ENCODE results near the gene ANKRD6.

ANKRD6 gene

GRCh38 chr6:89464295-89464694 is 31.3 kb downstream of the ANKRD6 start:
- H3K27ac ChIP-seq: no peak overlapping the region
- DNase-seq (ENCODE audit: low read depth, low spot score): no peak

GRCh38 chr6:89467437-89467836 is 34.5 kb downstream of the ANKRD6 start:
- H3K27ac ChIP-seq: no peak overlapping the region
- no peak for DNase-seq (ENCODE audit: low read depth, low spot score)

GRCh38 chr6:89468998-89469397 is 36.0 kb downstream of the ANKRD6 start:
- no peak overlapping the region for H3K27ac ChIP-seq
- no peak for DNase-seq (ENCODE audit: low read depth, low spot score)

GRCh38 chr6:89471287-89471867 is 38.4 kb downstream of the ANKRD6 start:
- no peak for DNase-seq (ENCODE audit: low read depth, low spot score)
- no peak overlapping the region for H3K27ac ChIP-seq

GRCh38 chr6:89475101-89475500 is 42.1 kb downstream of the ANKRD6 start:
- peak; percentile 2 for DNase-seq (ENCODE audit: low read depth, low spot score)
- no peak overlapping the region for H3K27ac ChIP-seq

- no peak for DNase-seq (ENCODE audit: low read depth, low spot score)
- H3K27ac ChIP-seq: no peak overlapping the region
Observed at GRCh38 chr6:89475634-89476033, 42.7 kb downstream of the ANKRD6 start.

GRCh38 chr6:89479897-89480296 is 46.9 kb downstream of the ANKRD6 start:
- no peak for DNase-seq (ENCODE audit: low read depth, low spot score)
- H3K27ac ChIP-seq: no peak overlapping the region

GRCh38 chr6:89481695-89482094 is 48.7 kb downstream of the ANKRD6 start:
- DNase-seq (ENCODE audit: low read depth, low spot score): no peak
- H3K27ac ChIP-seq: no peak overlapping the region

GRCh38 chr6:89482126-89482525 is 49.2 kb downstream of the ANKRD6 start:
- DNase-seq (ENCODE audit: low read depth, low spot score): no peak
- no peak overlapping the region for H3K27ac ChIP-seq

GRCh38 chr6:89483111-89483720 is 50.3 kb downstream of the ANKRD6 start:
- no peak for DNase-seq (ENCODE audit: low read depth, low spot score)
- no peak overlapping the region for H3K27ac ChIP-seq

- no peak for DNase-seq (ENCODE audit: low read depth, low spot score)
Observed at GRCh38 chr6:89485320-89485719, 52.4 kb downstream of the ANKRD6 start.

GRCh38 chr6:89487864-89488263 is 54.9 kb downstream of the ANKRD6 start:
- no peak for DNase-seq (ENCODE audit: low read depth, low spot score)
- H3K27ac ChIP-seq: no peak overlapping the region

More at GRCh38 chr6:89485320-89485719, 52.4 kb downstream of the ANKRD6 start:
- H3K27ac ChIP-seq: no peak overlapping the region

- H3K27ac ChIP-seq: no peak overlapping the region
- no peak for DNase-seq (ENCODE audit: low read depth, low spot score)
Observed at GRCh38 chr6:89488438-89488837, 55.5 kb downstream of the ANKRD6 start.

GRCh38 chr6:89489078-89489477 is 56.1 kb downstream of the ANKRD6 start:
- no peak for DNase-seq (ENCODE audit: low read depth, low spot score)
- H3K27ac ChIP-seq: no peak overlapping the region

- no peak for DNase-seq (ENCODE audit: low read depth, low spot score)
- no peak overlapping the region for H3K27ac ChIP-seq
Observed at GRCh38 chr6:89492025-89492640, 59.2 kb downstream of the ANKRD6 start.

- no peak overlapping the region for H3K27ac ChIP-seq
- no peak for DNase-seq (ENCODE audit: low read depth, low spot score)
Observed at GRCh38 chr6:89494131-89494793, 61.3 kb downstream of the ANKRD6 start.

- no peak overlapping the region for H3K27ac ChIP-seq
- no peak for DNase-seq (ENCODE audit: low read depth, low spot score)
Observed at GRCh38 chr6:89495961-89496535, 63.1 kb downstream of the ANKRD6 start.

- no peak for DNase-seq (ENCODE audit: low read depth, low spot score)
- H3K27ac ChIP-seq: no peak overlapping the region
Observed at GRCh38 chr6:89500611-89501010, 67.7 kb downstream of the ANKRD6 start.

GRCh38 chr6:89501222-89501621 is 68.3 kb downstream of the ANKRD6 start:
- DNase-seq (ENCODE audit: low read depth, low spot score): no peak
- H3K27ac ChIP-seq: no peak overlapping the region

GRCh38 chr6:89501753-89502152 is 68.8 kb downstream of the ANKRD6 start:
- DNase-seq (ENCODE audit: low read depth, low spot score): no peak
- no peak overlapping the region for H3K27ac ChIP-seq

- no peak for DNase-seq (ENCODE audit: low read depth, low spot score)
Observed at GRCh38 chr6:89503641-89504040, 70.7 kb downstream of the ANKRD6 start.

More at GRCh38 chr6:89503641-89504040, 70.7 kb downstream of the ANKRD6 start:
- H3K27ac ChIP-seq: no peak overlapping the region
